Gastrocnemius medialis (tissue), 4 donors: ENCODE data around the gene INS.

Source experiments
- POLR2A ChIP-seq, 2 donors: fragments of 450-650 bp; IDR thresholded peaks; one replicate each; pipeline ENCODE4 v1.6.1; 2017; ENCODE audit warnings: antibody characterized with exemption in 2 of 2, mild to moderate bottlenecking in 2 of 2, moderate library complexity in 2 of 2
- TF ChIP-seq, protein P1 (sequence below), 5 experiments: fragments of 450-650 bp in 3 of 5; fragments of 200-600 bp in 2 of 5; sonication (generic) in 2 of 5; IDR thresholded peaks in 4 of 5; conservative IDR thresholded peaks in 1 of 5; 1 replicate in 4 of 5; 2 replicates in 1 of 5; pipeline ENCODE4 v1.5.1; 2016 to 2019; ENCODE audit warnings: antibody characterized with exemption in 5 of 5, mild to moderate bottlenecking in 3 of 5, moderate library complexity in 3 of 5

DNA sequence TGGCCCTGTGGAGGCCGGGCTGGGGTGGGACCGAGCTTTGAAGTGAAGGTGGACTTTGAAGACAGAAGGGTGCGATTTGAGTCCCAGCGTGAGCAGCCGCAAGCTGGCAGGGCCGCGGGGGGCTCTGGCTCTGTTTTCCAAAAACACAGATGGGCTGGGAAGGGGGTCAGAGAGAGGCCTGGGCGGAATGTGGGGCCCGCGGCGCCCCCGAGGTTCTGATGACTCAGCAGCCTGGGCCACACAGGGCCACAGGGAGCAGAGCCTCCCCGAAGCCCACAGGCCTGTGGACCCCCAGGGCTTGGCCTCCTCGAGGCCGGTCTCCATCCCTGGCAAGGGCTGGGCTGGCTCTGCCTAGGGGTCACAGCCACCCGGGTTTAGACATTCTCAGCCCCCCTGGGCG lies 6.1 kb downstream of the INS start:
- no peak for TF ChIP-seq POLR2A (IDR thresholded peaks at IDR 0.05)
- TF ChIP-seq, protein P1, sequence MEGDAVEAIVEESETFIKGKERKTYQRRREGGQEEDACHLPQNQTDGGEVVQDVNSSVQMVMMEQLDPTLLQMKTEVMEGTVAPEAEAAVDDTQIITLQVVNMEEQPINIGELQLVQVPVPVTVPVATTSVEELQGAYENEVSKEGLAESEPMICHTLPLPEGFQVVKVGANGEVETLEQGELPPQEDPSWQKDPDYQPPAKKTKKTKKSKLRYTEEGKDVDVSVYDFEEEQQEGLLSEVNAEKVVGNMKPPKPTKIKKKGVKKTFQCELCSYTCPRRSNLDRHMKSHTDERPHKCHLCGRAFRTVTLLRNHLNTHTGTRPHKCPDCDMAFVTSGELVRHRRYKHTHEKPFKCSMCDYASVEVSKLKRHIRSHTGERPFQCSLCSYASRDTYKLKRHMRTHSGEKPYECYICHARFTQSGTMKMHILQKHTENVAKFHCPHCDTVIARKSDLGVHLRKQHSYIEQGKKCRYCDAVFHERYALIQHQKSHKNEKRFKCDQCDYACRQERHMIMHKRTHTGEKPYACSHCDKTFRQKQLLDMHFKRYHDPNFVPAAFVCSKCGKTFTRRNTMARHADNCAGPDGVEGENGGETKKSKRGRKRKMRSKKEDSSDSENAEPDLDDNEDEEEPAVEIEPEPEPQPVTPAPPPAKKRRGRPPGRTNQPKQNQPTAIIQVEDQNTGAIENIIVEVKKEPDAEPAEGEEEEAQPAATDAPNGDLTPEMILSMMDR (IDR thresholded peaks at IDR 0.05 in 4 of 5, conservative IDR thresholded peaks at IDR 0.05 in 1 of 5): no peak
